MG63 (cell line): Measurements from ENCODE around the gene MYO10. TPM values are rescaled to one million over a fixed set of nuclear protein-coding genes. Genes with fewer than 3 reads are reported as not detected.
"Not testable (repeated sequence)": the region's sequence is repeated elsewhere in the genome, so short reads cannot be mapped to it uniquely, and the experiment has no call there.

ENCODE experiments used
- DNase-seq: peaks from one replicate; pipeline ENCODE4 v3.0.0-alpha.2; 2020
- H3K27me3 ChIP-seq: fragments of 250-450 bp; sonication (Bioruptor Pico); 2 replicates; pipeline ENCODE4 v1.5.1; 2020; ENCODE audit warnings: mild to moderate bottlenecking, moderate library complexity
- H3K36me3 ChIP-seq: fragments of 250-450 bp; sonication (Bioruptor Pico); 2 replicates; pipeline ENCODE4 v1.5.1; 2020; ENCODE audit warnings: mild to moderate bottlenecking, moderate library complexity
- H3K4me3 ChIP-seq: fragments of 250-450 bp; sonication (Bioruptor Pico); 2 replicates; pipeline ENCODE4 v1.5.1; 2020; ENCODE audit warnings: mild to moderate bottlenecking, moderate library complexity
- H3K9me3 ChIP-seq: fragments of 250-450 bp; sonication (Bioruptor Pico); 2 replicates; pipeline ENCODE4 v1.5.1; 2020; ENCODE audit warnings: mild to moderate bottlenecking, moderate library complexity
- total RNA-seq: library from RNA; depleted of rRNA; stranded (reverse); fragments of >200 nt; shearing (Covaris generic); gene quantifications from 2 replicates; pipeline ENCODE4 v1.2.3, GENCODE V29; 2014; ENCODE audit warnings: low replicate concordance

The MYO10 gene
- total RNA-seq, 1 experiment from 2014 or later, result 55.0 TPM

- peaks cover 77% of the 10 kb centered on the region for H3K36me3 ChIP-seq
- DNase-seq, result no peak
- H3K4me3 ChIP-seq, result no peak overlapping the region
- H3K27me3 ChIP-seq, result no peaks in the 10 kb centered on the region
- no peaks in the 10 kb centered on the region for H3K9me3 ChIP-seq
These were observed 162.1 kb downstream of the MYO10 start for GRCh38 chr5:16773991-16774390.

- Histone ChIP-seq H3K36me3 (peaks cover 80% of the 10 kb centered on the region), H3K9me3 (no peaks in the 10 kb centered on the region)
These were observed 163.5 kb downstream of the MYO10 start for GRCh38 chr5:16772556-16772955.

GRCh38 chr5:16768184-16768583 is 167.9 kb downstream of the MYO10 start:
- no peak overlapping the region for H3K4me3 ChIP-seq
- peaks cover 92% of the 10 kb centered on the region for H3K36me3 ChIP-seq
- DNase-seq, result no peak
- H3K9me3 ChIP-seq, result no peaks in the 10 kb centered on the region
- H3K27me3 ChIP-seq, result no peaks in the 10 kb centered on the region

More at GRCh38 chr5:16772556-16772955, 163.5 kb downstream of the MYO10 start:
- Histone ChIP-seq H3K4me3 (no peak overlapping the region), H3K27me3 (no peaks in the 10 kb centered on the region)
- no peak for DNase-seq

GRCh38 chr5:16763211-16763610 is 172.9 kb downstream of the MYO10 start:
- Histone ChIP-seq H3K27me3 (no peaks in the 10 kb centered on the region), H3K9me3 (no peaks in the 10 kb centered on the region), H3K36me3 (peaks cover 97% of the 10 kb centered on the region), H3K4me3 (no peak overlapping the region)
- no peak for DNase-seq

- Histone ChIP-seq H3K9me3 (no peaks in the 10 kb centered on the region), H3K27me3 (no peaks in the 10 kb centered on the region), H3K4me3 (no peak overlapping the region), H3K36me3 (peaks cover 93% of the 10 kb centered on the region)
- DNase-seq, result no peak
These were observed 176.8 kb downstream of the MYO10 start for GRCh38 chr5:16759147-16759773.

GRCh38 chr5:16757989-16758501 is 178.0 kb downstream of the MYO10 start:
- H3K9me3 ChIP-seq, result no peaks in the 10 kb centered on the region
- peaks cover 92% of the 10 kb centered on the region for H3K36me3 ChIP-seq
- no peak for DNase-seq
- no peaks in the 10 kb centered on the region for H3K27me3 ChIP-seq
- no peak overlapping the region for H3K4me3 ChIP-seq

- H3K27me3 ChIP-seq, H3K9me3 ChIP-seq, DNase-seq, H3K4me3 ChIP-seq: not testable (repeated sequence)
- H3K36me3 ChIP-seq, result peaks cover 92% of the 10 kb centered on the region
These were observed 178.5 kb downstream of the MYO10 start for GRCh38 chr5:16757577-16757976.

GRCh38 chr5:16757146-16757545 is 178.9 kb downstream of the MYO10 start:
- DNase-seq, result no peak
- no peaks in the 10 kb centered on the region for H3K9me3 ChIP-seq
- H3K27me3 ChIP-seq, result no peaks in the 10 kb centered on the region
- no peak overlapping the region for H3K4me3 ChIP-seq
- H3K36me3 ChIP-seq, result peaks cover 92% of the 10 kb centered on the region

- DNase-seq, result no peak
- Histone ChIP-seq H3K4me3 (no peak overlapping the region), H3K36me3 (peaks cover 92% of the 10 kb centered on the region)
These were observed 179.4 kb downstream of the MYO10 start for GRCh38 chr5:16756692-16757091.

GRCh38 chr5:16755641-16756040 is 180.4 kb downstream of the MYO10 start:
- Histone ChIP-seq H3K27me3 (no peaks in the 10 kb centered on the region), H3K4me3 (no peak overlapping the region), H3K36me3 (peaks cover 92% of the 10 kb centered on the region), H3K9me3 (no peaks in the 10 kb centered on the region)
- no peak for DNase-seq

More at GRCh38 chr5:16756692-16757091, 179.4 kb downstream of the MYO10 start:
- Histone ChIP-seq H3K27me3 (no peaks in the 10 kb centered on the region), H3K9me3 (no peaks in the 10 kb centered on the region)

- Histone ChIP-seq H3K4me3 (no peak overlapping the region), H3K36me3 (peaks cover 94% of the 10 kb centered on the region), H3K27me3 (no peaks in the 10 kb centered on the region), H3K9me3 (no peaks in the 10 kb centered on the region)
- no peak for DNase-seq
These were observed 181.5 kb downstream of the MYO10 start for GRCh38 chr5:16754601-16755000.

- DNase-seq, result no peak
- no peak overlapping the region for H3K4me3 ChIP-seq
- H3K9me3 ChIP-seq, result no peaks in the 10 kb centered on the region
- peaks cover 92% of the 10 kb centered on the region for H3K36me3 ChIP-seq
- H3K27me3 ChIP-seq, result no peaks in the 10 kb centered on the region
These were observed 182.0 kb downstream of the MYO10 start for GRCh38 chr5:16754086-16754485.

GRCh38 chr5:16750445-16750844 is 185.6 kb downstream of the MYO10 start:
- Histone ChIP-seq H3K9me3 (no peaks in the 10 kb centered on the region), H3K27me3 (no peaks in the 10 kb centered on the region), H3K36me3 (peaks cover 91% of the 10 kb centered on the region), H3K4me3 (no peak overlapping the region)
- DNase-seq, result no peak

GRCh38 chr5:16749626-16750025 is 186.5 kb downstream of the MYO10 start:
- Histone ChIP-seq H3K9me3 (no peaks in the 10 kb centered on the region), H3K27me3 (no peaks in the 10 kb centered on the region), H3K36me3 (peaks cover 91% of the 10 kb centered on the region), H3K4me3 (no peak overlapping the region)
- no peak for DNase-seq

- Histone ChIP-seq H3K27me3 (no peaks in the 10 kb centered on the region), H3K36me3 (peaks cover 87% of the 10 kb centered on the region), H3K9me3 (no peaks in the 10 kb centered on the region), H3K4me3 (no peak overlapping the region)
- DNase-seq, result no peak
These were observed 191.8 kb downstream of the MYO10 start for GRCh38 chr5:16744164-16744880.

- H3K27me3 ChIP-seq, result no peaks in the 10 kb centered on the region
- H3K9me3 ChIP-seq, result no peaks in the 10 kb centered on the region
- no peak for DNase-seq
- H3K36me3 ChIP-seq, result peaks cover 83% of the 10 kb centered on the region
- no peak overlapping the region for H3K4me3 ChIP-seq
These were observed 193.2 kb downstream of the MYO10 start for GRCh38 chr5:16742938-16743337.

GRCh38 chr5:16740811-16741392 is 195.2 kb downstream of the MYO10 start:
- H3K36me3 ChIP-seq, result peaks cover 82% of the 10 kb centered on the region
- no peaks in the 10 kb centered on the region for H3K9me3 ChIP-seq
- DNase-seq, result no peak
- no peak overlapping the region for H3K4me3 ChIP-seq
- H3K27me3 ChIP-seq, result no peaks in the 10 kb centered on the region
